Right kidney (tissue), 1 donor: ENCODE results near the gene CAMKK1.
"Not testable (repeated sequence)": the region's sequence is repeated elsewhere in the genome, so short reads cannot be mapped to it uniquely, and the experiment has no call there.

Source experiments
- DNase-seq: peaks from one replicate; pipeline ENCODE4 v3.0.0-alpha.2; 2016

Gene CAMKK1

GRCh38 chr17:3845621-3846436, 47.0 kb downstream of the CAMKK1 start, which contains the start of gene NCBP3:
NCBP3 (minus strand) TSS chr17:3846246; CDS start chr17:3846223, 23 bp downstream.
- peak; percentile 93 for DNase-seq

- DNase-seq, result no peak
Measured at GRCh38 chr17:3845291-3845620, 47.6 kb downstream of the CAMKK1 start.

DNA sequence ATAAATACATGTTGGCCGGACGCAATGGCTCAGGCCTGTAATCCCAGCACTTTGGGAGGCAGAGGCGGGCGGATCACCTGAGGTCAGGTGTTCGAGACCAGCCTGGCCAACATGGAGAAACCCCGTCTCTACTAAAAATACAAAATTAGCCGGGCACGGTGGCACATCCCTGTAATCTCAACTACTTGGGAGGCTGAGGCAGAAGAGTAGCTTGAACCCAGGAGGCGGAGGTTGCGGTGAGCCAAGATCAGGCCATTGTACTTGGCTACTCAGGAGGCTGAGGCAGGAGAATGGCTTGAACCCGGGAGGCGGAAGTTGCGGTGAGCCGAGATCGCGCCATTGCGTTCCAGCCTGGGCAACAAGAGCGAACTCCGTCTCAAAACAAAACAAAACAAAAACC, 48.3 kb downstream of the CAMKK1 start:
- not testable (repeated sequence) for DNase-seq

DNA sequence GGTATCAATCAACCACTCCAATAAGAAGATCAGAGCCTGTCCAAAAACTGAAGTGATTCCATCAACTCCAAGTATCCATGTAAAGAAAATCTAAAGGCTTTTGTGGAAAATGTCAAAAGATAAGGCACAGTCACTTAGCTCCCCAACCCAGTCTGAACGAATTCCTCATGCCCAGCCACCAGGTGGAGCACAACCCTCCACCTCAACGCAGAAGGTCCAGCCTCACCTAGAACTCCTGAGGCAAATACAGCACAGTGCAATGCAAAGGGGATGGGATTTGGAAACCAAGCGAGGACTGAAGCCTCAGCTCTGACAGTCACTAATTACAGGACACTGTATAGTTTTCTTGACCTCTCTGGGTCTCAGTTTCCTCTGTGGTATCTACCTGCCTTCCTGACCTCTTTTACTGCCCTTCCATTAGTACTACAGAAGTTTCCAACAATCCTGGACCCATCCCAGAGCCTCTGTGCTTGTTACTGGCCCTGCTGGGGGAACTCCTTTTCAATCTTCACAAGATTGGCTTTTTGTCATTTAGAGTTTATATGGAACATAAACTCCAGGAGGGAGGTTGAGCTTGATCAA, 48.8 kb downstream of the CAMKK1 start:
- no peak for DNase-seq

DNA sequence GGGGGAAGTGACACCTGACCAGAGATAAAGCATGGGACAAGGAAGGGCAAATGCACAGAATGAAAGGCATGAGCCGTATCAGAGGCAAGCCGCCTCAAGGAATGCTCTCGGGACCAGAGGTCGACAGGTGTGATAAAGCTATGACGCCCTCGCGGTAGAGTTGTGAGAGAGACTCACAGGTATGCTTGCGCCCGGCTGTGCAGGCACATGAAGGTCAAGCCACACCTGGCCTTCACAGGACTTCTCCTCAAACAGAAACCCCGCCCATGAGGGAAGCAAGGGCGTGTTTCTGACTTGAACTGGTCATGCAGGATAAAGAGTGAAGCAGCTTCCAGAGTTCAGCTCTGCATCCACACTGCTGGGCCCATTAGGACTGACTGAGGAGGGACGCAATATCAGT, 54.6 kb downstream of the CAMKK1 start:
- no peak for DNase-seq

DNA sequence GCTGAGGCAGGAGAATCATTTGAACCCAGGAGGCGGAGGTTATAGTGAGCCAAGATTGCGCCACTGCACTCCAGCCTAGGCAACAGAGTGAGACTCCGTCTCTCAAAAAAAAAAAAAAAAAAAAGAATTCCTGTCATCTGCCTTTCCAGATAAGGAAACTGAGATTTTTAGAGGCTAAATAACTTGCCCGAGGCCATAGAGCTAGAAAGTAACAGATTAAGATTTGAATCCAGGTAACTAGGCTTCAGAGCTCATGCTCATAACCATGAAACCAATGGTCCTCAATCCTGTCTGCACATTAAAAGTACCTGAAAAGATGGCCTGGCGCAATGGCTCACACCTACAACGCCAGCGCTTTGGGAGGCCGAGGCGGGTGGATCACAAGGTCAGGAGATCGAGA, 56.3 kb downstream of the CAMKK1 start:
- no peak for DNase-seq

- no peak for DNase-seq
Measured at GRCh38 chr17:3835410-3836229, 57.2 kb downstream of the CAMKK1 start.

DNA sequence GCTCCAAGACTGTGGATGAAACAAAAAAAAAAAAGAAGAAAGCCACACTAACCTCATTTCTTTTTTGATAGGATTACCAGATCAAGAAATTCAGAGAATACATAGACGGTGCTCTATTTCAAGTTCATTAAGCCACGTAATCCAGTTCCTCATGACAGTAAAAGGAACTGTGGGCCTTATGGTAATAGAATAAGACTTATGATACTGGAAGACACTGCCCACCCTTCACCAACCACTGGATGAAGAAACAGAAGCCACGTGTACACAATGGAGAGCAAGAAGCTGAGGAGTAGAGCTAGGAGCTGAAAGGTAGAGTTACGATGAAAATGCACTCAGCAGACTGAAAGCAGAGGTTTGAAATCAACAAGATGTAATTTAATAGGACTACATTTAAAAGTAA, 58.0 kb downstream of the CAMKK1 start:
- no peak for DNase-seq

GRCh38 chr17:3828852-3829232, 64.0 kb downstream of the CAMKK1 start:
- DNase-seq, result no peak

DNA sequence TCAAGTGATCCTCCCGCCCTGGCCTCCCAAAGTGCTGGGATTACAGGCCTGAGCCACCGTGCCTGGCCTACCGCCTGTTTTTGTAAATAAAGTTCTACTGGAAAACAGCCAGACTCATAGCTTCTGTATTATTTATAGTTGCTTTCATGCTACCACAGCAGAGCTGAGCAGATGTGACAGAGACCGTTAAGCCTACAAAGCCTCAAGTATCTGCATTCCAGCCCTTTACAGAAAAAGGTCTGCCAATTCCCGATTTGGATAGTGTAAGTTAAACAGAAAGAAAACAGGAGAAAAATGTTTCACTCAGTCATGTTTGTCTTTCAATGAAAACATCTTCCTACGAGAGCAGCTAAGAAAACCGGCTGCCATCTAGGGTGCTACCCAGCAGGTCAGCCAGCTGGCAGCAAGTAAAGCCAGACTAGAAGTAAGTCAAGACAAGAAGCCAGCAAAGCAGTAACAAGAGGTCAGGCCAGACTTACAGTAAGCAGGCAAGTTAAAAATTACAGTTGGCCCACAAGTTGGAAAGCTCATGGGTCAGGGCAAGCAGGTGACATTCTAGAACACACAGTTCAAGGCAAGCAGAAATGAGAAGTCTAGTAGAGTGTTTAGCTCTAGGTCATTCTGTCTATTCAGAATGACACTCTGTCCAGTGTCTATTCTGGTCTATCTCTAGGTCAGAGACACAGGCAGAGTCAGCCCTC, 64.6 kb downstream of the CAMKK1 start:
- DNase-seq, result no peak

GRCh38 chr17:3827124-3827773, 65.6 kb downstream of the CAMKK1 start:
- no peak for DNase-seq

DNA sequence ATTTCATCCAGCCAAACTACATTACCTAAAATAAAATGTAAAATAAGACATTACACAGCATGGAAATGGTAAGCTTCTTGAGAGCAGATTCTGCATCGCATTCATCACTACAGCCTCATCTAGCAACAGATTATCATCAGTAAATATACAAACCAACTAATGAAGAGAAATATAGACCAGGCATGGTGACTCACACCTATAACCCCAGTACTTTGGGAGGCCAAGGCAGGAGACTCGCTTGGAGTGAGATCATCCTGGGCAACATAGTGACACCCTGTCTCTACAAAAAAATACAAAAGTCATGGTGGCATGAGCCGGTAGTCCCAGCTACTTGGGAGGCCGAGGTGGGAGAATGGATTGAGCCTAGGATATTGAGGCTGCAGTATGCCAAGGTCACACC, 66.7 kb downstream of the CAMKK1 start:
- no peak for DNase-seq

DNA sequence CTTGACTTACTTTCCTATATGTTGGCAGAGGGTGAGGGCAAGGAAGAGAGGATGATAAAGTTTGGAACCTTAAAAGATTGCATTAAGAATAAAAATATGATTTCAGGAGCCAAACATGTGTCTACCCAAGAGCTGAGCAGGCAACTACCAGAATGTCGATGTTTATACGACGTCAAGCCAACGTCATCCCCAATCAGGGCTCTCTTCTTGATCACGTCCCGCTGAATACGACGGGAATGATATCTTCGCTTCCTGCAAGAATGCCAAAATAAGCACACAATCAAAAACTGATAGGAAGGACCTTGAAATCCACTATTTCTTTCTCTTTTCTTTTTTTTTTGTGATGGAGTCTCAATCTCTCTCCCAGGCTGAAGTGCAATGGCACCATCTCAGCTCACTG, 71.8 kb downstream of the CAMKK1 start:
- no peak for DNase-seq

GRCh38 chr17:3818786-3819185, 74.1 kb downstream of the CAMKK1 start:
- no peak for DNase-seq

DNA sequence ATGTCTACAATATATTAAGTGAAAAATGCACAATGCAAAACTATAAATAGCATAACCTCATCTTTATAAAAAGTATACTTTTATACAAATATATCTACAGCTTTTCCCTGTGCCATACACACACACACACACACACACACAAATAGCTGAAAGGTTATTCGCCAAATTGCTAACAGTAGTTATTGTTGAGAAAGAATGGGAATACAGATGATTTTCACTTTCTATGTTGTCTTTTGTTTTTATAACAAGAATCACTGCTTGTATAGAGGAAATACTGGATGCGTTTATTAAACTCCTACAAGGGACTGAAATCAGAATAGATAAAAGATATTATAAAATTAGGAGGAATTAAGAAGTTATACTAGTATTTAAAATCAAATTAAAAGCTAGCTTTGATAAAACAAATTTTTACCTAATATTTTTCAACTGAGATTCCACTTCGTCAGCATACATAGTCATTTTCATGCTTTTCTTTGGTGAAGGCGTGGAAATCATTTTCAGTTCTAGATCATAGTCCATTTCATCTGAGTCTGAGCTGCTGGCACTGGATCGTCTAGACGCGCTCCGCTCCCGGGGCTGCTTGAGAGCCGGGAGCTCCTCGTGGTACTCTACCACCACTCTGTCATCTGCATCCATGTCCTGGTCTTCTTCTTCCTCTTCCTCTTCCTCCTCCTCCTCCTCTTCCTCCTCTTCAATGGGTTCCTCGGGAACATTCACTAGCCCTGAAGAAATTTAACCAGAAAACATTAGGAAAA, 74.8 kb downstream of the CAMKK1 start:
- DNase-seq, result no peak

DNA sequence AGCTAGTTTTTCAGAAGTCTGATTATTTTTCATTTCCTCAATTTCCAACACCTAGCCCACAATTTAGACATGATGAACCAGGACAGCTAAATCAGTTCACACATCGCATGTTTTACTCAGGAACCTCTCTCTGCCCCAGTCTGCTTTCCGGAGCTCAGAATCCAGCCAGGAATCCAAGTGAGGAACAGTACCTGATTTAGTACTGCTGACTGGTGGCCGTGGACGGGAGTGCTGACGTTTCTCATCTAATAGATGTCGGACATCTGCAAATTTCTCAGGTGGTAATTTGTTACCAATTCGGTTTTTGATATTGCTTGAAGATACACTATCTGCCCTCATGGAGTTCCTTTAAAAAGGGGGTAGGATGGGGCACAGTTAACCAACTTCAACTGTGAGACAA, 76.9 kb downstream of the CAMKK1 start:
- no peak for DNase-seq

- no peak for DNase-seq
Measured at GRCh38 chr17:3815122-3815521, 77.7 kb downstream of the CAMKK1 start.

- DNase-seq, result no peak
Measured at GRCh38 chr17:3814361-3814760, 78.5 kb downstream of the CAMKK1 start.

GRCh38 chr17:3813171-3813570, 79.7 kb downstream of the CAMKK1 start:
- no peak for DNase-seq

GRCh38 chr17:3812771-3813170, 80.1 kb downstream of the CAMKK1 start:
- DNase-seq, result no peak

- DNase-seq, result no peak
Measured at GRCh38 chr17:3812284-3812683, 80.6 kb downstream of the CAMKK1 start.
